ENCODE measurements around the gene KRT39.
A peak's percentile ranks its signal among the peaks of the same experiment; 100 is the strongest.

The KRT39 gene

DNA sequence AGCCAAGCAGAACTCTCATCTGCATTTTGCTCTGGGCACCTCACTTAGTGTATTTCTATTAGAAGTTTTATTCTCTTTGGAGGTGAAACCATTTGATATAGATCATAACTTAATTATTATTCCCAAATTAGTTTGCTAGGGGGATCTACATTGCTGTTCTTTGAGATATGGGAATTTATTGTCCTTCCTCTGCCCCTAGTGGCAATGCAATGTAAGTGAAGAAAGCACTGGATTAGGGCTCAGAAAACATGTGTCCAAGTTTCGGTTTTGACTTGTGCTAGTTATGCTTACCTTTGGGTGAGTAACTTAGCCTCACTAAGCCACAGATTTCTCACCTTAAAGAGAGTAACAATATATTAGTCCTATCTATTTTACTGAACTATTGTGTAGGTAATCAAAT is 2.9 kb downstream of the KRT39 start:
- TF ChIP-seq, protein P1, sequence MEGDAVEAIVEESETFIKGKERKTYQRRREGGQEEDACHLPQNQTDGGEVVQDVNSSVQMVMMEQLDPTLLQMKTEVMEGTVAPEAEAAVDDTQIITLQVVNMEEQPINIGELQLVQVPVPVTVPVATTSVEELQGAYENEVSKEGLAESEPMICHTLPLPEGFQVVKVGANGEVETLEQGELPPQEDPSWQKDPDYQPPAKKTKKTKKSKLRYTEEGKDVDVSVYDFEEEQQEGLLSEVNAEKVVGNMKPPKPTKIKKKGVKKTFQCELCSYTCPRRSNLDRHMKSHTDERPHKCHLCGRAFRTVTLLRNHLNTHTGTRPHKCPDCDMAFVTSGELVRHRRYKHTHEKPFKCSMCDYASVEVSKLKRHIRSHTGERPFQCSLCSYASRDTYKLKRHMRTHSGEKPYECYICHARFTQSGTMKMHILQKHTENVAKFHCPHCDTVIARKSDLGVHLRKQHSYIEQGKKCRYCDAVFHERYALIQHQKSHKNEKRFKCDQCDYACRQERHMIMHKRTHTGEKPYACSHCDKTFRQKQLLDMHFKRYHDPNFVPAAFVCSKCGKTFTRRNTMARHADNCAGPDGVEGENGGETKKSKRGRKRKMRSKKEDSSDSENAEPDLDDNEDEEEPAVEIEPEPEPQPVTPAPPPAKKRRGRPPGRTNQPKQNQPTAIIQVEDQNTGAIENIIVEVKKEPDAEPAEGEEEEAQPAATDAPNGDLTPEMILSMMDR (IDR thresholded peaks at IDR 0.05; ENCODE audit: low read depth, low read length) = peak; percentile 48
- DNase-seq (ENCODE audit: extremely low read depth, low read depth) = no peak

DNA sequence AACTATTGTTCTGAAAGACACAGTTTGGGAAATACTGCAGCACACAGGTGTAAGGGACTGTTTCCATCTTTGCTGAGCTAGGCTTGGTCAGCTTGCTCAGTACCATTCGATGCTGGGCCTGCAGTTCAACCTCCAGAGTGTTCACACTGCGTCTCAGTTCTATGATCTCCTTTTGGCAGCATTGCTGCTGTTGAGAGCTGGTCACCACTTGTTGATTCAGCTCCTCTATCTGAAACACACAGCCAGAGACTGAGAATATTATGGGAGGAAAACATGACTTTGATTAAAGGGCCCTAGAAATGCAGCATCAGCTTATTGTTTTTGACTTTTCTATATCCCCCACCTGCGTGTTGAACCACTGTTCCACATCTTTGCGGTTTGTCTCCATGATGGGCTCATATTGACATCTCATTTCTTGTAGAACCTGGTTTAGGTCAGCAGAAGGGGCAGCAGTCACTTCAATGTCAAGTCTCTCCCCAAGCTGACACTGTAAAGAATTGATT is 4.6 kb downstream of the KRT39 start:
- TF ChIP-seq, protein P1 (IDR thresholded peaks at IDR 0.05; ENCODE audit: low read depth, low read length) = no peak
- no peak for DNase-seq (ENCODE audit: extremely low read depth, low read depth)

DNA sequence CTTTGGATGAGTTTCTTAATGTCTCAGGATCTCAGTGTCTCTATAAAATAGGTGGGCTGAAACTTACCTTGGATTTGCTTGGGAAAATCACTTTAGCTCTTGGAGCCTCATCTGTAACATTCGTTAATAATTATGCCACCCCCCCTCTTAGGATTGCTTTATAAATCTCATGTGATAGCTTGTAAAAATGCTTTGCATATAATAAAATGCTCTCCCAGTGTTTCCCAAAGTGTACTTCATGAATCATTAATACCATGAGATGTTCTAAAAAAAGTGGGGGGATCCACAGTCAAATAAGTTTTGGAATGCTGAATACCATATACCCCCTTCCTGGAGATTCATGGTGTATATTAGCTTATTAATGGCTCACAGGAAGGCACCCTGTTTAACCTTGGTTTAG is 5.2 kb downstream of the KRT39 start:
- DNase-seq (ENCODE audit: extremely low read depth, low read depth) = no peak
- TF ChIP-seq, protein P1 (IDR thresholded peaks at IDR 0.05; ENCODE audit: low read depth, low read length) = no peak

DNA sequence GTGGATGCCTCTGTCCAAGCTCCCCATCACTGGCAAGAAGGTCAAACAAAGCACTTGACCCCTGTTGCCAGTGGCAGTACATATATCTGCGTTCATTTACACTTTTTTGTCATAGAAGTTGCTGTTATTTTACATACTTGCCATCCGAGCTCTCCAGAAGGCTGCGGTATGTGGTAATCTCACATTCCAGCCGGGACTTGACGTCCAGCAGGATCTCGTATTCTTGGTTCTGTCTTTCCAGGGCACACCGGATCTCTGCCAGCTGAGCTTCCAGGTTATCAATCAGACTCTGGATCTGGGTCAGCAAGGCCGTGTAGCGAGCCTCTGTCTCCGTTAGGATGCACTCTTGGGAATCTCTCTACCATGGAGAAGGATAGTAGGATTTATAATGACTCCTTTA is 6.6 kb downstream of the KRT39 start:
- DNase-seq (ENCODE audit: extremely low read depth, low read depth) = no peak
- TF ChIP-seq, protein P1 (IDR thresholded peaks at IDR 0.05; ENCODE audit: low read depth, low read length) = no peak

DNA sequence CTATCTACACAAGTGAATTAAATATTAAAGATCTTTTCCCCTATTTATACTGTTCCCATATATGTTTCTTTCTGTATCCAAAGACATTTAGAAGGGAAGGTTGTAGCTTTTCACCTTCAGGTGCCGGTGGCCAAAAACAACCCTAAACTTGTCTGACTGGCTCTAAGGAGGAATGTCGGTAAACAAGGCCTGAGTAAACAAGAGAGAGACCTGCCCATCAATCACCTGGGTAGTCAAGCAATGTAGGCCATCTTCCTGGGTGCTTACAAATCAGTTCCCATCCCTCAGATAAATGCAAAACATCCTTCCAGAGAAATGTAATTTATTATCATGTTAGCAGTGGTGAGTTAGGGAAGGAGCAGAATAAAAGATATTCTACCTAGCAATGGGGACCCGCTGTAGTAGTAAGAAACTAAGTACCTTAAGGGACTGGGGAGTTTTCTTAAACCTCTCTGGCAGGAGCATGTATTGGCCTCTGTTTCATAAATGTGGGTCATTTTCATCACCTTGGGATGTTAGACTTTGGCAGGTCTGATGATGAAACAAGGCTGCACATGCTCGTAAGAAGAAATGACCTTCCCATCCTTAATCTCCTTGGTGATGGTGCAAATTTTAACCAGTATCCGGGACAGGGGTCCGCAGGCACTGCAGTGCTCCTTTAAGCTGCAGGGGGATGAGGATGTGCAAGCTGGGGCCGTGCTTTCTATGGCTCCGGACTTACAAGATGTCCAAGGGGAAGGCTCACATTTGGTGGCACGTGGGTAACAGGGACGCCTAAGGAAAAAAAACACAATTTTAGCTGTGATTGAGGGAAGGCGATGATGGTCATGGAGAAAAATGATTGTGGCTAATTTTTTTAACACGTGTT is 8.4 kb downstream of the KRT39 start:
- TF ChIP-seq, protein P1 (IDR thresholded peaks at IDR 0.05; ENCODE audit: low read depth, low read length) = no peak
- no peak for DNase-seq (ENCODE audit: extremely low read depth, low read depth)

DNA sequence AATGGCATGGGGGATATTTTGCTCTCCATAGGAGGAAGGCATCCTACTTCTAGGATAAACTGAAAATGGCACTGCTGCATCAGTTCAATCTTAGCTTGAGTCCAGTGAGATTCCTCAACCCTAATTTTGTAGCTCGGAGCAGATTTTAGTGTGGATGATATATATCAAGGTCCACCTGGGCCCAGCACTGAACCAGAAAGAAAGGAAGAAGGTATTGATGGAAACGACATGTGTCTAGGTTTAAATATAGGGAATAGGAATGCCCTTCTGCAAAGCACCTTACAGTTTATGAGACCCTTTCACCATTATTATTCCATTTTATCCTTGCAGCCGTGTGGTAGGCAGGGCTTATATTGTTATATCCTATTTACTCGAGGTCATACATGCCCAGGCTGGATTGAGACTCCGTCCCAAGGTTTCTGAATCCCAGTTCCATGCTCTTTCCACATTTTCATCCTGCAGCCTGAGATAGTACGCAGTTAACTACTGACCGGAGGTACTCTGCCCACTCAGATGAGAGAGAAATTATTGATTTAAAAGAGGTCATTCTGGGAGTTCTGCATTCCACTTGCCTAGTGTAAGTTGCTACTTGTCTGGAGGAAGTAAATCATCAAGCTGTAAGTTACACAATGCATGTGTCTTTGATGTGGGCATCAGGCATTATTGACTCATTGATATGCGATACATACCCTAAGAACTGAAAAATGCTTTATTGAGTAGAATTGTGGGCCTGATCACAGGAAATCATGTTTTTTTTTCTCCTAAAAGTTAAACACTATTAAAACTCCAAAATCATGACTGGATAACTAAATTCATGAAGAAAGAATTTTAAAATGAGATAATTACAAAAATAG is 10.1 kb downstream of the KRT39 start:
- TF ChIP-seq, protein P1 (IDR thresholded peaks at IDR 0.05; ENCODE audit: low read depth, low read length) = no peak
- DNase-seq (ENCODE audit: extremely low read depth, low read depth) = peak; percentile 84

DNA sequence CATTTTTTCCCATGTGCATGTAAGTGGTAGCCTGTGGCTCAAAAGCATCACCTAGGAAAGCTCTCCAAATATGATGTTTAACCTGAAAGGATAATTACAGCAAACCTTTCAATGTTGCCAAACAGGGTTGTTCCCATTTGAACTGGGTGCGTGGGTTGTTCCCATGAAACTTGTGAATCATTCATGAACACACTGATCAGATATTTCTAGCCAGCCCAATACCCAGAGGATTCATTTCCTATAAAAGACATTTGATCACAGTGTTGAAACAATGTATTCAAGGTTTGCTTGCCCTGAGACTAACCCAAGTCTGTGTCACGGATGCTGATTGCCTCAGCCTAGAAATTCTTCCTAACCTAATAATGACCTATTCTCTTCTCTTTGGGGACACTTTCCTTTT is 12.9 kb downstream of the KRT39 start:
- TF ChIP-seq, protein P1 (IDR thresholded peaks at IDR 0.05; ENCODE audit: low read depth, low read length) = no peak
- peak; percentile 79 for DNase-seq (ENCODE audit: extremely low read depth, low read depth)

All from AG09319 (cell line).